CD1c-positive myeloid dendritic cell (primary cell): ENCODE results near the gene ZNF789.

Experiments used
- DNase-seq: peaks from one replicate; pipeline ENCODE4 v3.0.0-alpha.2; 2016; ENCODE audit errors: extremely low spot score

The ZNF789 gene

DNA sequence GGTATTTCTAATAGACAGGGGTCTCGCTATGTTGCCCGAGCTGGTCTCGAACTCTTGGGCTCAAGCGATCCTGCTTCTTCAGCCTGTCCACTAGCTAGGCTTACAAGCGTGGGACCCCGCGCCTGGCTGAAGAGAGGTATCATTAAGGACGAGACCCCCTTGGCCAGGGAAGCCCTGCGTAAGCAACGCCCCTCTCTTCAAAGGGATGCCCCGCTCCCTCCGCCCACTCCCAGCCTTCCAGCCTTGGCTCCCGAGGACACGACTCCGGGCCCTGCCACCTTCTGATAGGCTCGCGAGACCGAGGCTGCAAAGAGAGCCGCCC lies 31.6 kb downstream of the ZNF789 start:
- no peak for DNase-seq

DNA sequence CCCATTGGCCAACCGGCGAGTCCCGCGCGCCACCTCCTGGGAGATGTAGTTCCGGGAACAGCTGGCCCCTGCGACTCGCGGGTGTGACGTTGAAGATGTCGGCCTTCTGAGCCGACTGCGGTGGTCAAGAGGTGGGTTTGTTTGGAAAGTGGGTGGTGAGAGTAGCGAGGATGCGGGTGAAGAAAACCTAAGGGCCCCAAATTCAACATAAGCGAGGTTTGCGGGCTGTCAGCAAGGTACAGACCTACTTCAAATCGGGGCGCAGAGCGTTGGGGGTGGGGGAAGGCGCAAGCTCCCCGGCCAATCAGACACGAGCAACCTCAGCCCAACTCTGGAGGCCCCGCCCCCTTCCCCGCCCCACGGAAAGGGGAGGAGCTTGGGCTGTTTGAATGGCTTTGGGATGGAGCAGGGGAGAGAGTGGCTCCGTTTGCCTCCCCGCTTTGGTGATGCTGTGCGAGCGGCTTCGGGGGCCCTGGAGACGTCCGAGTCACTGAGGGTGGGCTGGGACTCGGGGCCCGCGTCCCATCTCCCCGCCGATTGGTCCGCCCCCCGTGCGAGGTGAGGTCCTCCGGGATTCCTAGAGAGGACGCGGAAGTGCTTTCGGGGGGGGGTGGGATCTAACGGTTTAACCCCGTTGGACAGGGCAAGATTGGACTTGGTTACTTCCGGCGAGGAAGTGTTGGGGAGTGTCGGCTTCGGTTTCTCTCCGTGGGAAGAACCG lies 32.1 kb downstream of the ZNF789 start, which contains the start of gene ZKSCAN5:
TSS of gene ZKSCAN5 (plus strand) at position 60 of the 721 bp plus-strand sequence. CDS start 1,383 bp downstream, outside the sequence.
- DNase-seq, result peak; percentile 98

DNA sequence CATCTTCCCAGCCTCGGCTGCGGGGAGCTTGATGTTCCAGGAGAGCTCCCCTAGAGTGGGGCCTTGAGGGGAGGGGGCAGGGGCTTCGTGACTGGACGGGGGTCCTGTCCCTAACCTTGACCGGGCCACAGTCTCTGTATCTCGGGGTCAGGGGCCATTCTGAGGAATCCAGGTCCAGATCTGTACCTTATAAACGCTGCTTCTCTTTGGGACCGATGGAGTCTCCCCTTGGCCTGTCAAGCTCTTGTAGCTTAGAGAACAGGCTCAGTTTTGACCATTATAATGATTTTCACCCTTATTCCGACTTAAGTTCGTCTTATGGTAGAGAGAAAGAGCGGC lies 32.6 kb downstream of the ZNF789 start:
- no peak for DNase-seq

DNA sequence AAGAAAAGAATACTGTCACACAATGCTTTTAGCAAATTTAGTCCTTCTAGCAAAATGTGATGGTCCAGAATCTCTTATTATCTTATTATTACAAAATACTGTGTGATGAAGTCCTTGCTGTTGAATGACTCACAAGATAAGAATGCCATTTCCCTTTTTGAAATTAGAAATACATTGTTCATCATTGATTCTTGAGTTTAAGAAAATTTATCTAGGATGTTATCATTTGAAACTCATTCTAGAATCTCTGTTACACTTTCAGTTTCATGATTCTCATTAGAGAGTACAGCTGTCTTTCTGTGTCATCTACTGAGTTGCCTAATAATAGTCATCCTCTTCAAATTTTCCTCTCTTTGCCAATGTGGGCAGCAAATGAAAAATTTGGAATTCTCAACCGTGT lies 41.4 kb downstream of the ZNF789 start:
- no peak for DNase-seq

DNA sequence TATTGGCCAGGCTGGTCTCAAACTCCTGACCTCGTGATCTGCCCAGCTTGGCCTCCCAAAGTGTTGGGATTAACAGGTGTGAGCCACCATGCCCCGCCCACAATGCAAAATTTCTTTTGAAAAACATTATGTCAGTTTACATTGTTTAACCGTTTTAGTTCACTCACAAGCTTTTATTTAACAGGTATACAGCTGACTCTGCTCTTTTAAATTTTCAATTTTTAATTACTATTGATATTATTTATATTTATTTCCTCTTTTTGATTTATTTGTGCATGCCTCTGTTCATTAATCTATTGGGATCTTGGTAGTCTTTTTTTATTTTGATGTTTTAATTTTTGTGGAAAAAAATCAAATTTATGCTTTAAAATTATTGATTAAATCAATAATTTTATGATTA lies 48.7 kb downstream of the ZNF789 start:
- DNase-seq, result no peak

DNA sequence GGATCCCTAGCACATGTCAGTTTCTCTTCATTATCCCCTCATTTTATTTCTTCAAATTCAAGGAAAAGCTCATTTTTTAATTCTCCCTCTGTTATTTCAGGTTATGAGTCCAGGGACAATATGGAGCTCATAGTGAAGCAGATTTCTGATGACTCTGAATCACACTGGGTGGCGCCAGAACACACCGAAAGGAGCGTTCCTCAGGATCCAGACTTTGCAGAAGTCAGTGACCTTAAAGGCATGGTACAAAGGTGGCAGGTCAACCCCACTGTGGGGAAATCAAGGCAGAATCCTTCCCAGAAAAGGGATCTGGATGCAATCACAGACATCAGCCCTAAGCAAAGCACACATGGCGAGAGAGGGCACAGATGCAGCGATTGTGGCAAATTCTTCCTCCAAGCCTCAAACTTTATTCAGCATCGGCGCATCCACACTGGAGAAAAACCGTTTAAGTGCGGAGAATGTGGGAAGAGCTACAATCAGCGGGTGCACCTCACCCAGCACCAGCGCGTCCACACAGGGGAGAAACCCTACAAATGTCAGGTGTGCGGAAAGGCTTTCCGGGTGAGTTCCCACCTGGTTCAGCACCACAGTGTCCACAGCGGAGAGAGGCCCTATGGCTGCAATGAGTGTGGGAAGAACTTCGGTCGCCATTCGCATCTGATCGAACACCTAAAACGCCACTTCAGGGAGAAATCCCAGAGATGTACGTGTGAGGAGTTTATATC lies 53.2 kb downstream of the ZNF789 start:
- no peak for DNase-seq

DNA sequence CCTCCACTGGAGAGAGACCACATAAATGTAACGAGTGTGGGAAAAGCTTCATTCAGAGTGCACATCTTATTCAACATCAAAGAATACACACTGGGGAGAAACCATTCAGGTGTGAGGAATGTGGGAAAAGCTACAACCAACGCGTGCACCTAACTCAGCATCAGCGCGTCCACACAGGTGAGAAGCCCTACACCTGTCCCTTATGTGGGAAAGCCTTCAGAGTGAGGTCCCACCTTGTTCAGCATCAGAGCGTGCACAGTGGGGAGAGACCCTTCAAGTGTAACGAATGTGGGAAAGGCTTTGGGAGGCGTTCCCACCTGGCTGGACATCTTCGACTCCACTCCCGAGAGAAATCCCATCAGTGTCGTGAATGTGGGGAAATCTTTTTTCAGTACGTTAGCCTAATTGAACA lies 58.7 kb downstream of the ZNF789 start:
- DNase-seq, result no peak

DNA sequence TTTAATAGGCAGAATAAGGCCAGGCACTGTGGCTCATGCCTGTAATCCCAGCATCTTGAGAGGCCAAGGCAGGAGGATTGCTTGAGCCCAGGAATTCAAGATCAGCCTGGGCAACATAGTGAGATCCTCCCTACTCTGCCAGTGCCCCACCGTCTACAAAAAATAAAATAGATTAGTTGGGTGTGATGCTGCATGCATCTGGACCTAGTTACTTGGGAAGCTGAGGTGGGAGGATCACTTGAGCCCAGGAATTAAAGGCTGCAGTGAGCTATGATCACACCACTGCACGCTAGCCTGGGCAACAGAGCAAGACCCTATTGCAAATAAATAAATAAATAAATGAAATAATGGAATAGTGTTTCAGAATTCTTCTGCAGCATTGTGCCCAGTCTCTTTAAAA lies 63.0 kb downstream of the ZNF789 start:
- DNase-seq, result no peak
